NT2/D1 (cell line): ENCODE measurements around the gene CREB5.

ENCODE experiments used
- DNase-seq: peaks from one replicate; pipeline ENCODE4 v3.0.0-alpha.2; 2011; ENCODE audit warnings: low read depth, low spot score
- H3K27me3 ChIP-seq: 2 replicates; pipeline ENCODE4 v1.6.0; 2011; ENCODE audit warnings: mild to moderate bottlenecking; ENCODE audit not compliant: insufficient read length, insufficient read depth
- H3K36me3 ChIP-seq: 2 replicates; pipeline ENCODE4 v1.6.1; 2011; ENCODE audit warnings: mild to moderate bottlenecking, low read length, mixed read lengths; ENCODE audit not compliant: insufficient read depth, insufficient read length
- H3K4me1 ChIP-seq: 2 replicates; pipeline ENCODE4 v1.5.1; 2011; ENCODE audit not compliant: insufficient read depth, insufficient read length
- H3K4me3 ChIP-seq: 2 replicates; pipeline ENCODE4 v1.5.1; 2011; ENCODE audit warnings: low read depth; ENCODE audit not compliant: insufficient read length
- H3K9ac ChIP-seq: 2 replicates; pipeline ENCODE4 v1.6.0; 2011; ENCODE audit warnings: low read depth; ENCODE audit not compliant: insufficient read length
- H3K9me3 ChIP-seq: 2 replicates; pipeline ENCODE4 v1.5.1; 2011; ENCODE audit warnings: mild to moderate bottlenecking, low read length; ENCODE audit not compliant: insufficient read depth
- SUZ12 ChIP-seq: IDR thresholded peaks from 2 replicates; pipeline ENCODE4 v1.6.1; 2011; ENCODE audit not compliant: insufficient read length, insufficient read depth; ENCODE audit errors: extremely low read depth
- YY1 ChIP-seq: IDR thresholded peaks from 2 replicates; pipeline ENCODE4 v1.6.1; 2011; ENCODE audit not compliant: insufficient read length, insufficient read depth
- ZNF274 ChIP-seq: IDR thresholded peaks from 2 replicates; pipeline ENCODE4 v1.6.1; 2011; ENCODE audit warnings: mild to moderate bottlenecking, low read depth, low read length

CREB5 gene

DNA sequence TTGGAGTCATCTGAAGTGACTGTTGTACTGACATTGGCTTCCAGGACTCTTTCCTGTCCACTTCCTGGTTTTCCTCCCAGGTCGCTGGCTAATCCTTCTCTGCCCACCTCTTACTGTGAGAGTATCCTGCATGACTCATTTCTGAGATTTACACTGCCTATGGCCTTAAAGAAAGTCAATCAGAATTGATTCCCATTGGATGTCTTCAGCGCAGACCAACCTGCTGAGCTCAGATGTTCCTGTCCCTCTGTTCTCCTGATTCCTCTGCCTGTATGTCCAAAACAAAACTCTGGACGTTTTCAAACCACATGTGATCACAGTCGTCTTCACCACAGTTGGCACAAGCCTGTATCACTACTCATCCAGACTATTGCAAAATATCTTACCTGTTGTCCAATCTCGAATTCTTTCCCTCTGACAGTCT lies 262.1 kb downstream of the CREB5 start:
- no peak for DNase-seq
- no peak overlapping the region for H3K4me3 ChIP-seq

DNA sequence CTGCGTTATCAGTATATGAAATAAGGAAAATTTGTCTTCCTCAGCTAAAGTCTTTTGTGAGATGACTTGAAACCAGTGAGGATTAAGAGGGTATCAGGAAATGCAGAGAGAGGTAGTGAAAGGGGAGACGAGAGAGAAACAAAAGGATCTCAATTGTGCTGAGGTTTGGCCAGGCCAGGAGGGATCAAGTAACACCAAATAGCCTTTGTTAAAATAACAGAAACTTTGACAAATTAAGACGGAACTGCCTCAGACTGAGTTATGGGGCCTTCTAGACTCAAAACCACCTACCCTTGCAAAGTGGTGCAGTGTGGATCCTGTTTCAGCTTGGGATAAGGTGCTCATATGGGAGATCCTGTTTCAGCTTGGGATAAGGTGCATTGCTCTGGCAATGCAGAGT lies 263.1 kb downstream of the CREB5 start:
- H3K9me3 ChIP-seq, result no peaks in the 10 kb centered on the region
- H3K4me3 ChIP-seq, result no peak overlapping the region
- no peaks in the 10 kb centered on the region for H3K4me1 ChIP-seq
- H3K27me3 ChIP-seq, result no peaks in the 10 kb centered on the region
- no peaks in the 10 kb centered on the region for H3K36me3 ChIP-seq
- H3K9ac ChIP-seq, result no peak overlapping the region
- peak; percentile 54 for DNase-seq
- TF ChIP-seq YY1 (no peak), ZNF274 (no peak), SUZ12 (no peak)

More for the DNA sequence above, 262.1 kb downstream of the CREB5 start:
- Histone ChIP-seq H3K9ac (no peak overlapping the region), H3K9me3 (no peaks in the 10 kb centered on the region), H3K4me1 (no peaks in the 10 kb centered on the region), H3K36me3 (no peaks in the 10 kb centered on the region), H3K27me3 (no peaks in the 10 kb centered on the region)
- TF ChIP-seq YY1 (no peak), ZNF274 (no peak), SUZ12 (no peak)

DNA sequence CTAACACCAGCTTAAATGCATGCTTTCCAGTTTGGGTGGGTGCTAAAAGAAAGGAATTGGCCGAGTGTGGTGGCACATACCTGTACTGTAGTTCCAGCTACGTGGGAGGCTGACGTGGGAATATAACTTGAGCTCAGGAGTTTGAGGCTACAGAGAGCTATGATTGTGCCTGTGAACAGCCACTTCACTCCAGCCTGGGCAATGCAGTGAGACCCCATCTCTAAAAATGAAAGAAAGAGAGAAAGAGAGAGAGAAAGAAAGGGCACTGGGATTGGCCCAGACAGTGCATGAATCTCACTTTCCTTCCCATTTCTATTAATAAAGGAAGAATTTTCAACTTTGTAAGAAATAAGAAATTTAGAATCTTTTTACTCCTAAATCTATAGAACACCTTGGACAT lies 265.4 kb downstream of the CREB5 start:
- H3K27me3 ChIP-seq, result no peaks in the 10 kb centered on the region
- no peak overlapping the region for H3K4me3 ChIP-seq

DNA sequence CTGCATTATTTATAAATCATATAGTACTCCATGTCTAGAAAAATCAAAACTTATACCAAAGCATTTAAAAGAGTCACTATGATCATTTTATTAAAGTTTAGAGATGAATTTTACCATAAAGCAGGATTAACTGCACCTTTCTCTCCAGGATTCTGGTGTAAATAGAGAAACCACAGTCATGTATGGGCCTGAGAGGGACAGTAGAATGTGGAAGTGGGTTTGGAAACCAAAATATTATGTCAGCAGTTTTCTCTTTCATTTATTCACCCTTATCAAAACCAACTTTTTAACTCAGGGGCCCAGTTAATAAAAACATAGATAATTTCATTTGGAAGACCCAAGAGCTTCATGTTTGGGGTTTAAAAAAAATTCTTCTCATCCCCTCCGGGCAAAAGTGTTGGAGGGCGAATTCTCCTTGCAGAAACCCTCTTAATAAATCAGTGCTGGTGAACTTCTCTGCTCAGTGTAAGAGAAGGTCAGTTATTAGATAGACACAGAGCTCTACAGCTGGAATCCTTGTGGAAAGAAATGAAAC lies 266.2 kb downstream of the CREB5 start:
- no peak for DNase-seq
- no peaks in the 10 kb centered on the region for H3K36me3 ChIP-seq
- H3K4me3 ChIP-seq, result no peak overlapping the region
- H3K27me3 ChIP-seq, result no peaks in the 10 kb centered on the region
- H3K4me1 ChIP-seq, result peaks cover 3% of the 10 kb centered on the region
- no peak overlapping the region for H3K9ac ChIP-seq
- no peaks in the 10 kb centered on the region for H3K9me3 ChIP-seq
- TF ChIP-seq ZNF274 (no peak), YY1 (no peak), SUZ12 (no peak)

More for the DNA sequence above, 265.4 kb downstream of the CREB5 start:
- no peaks in the 10 kb centered on the region for H3K36me3 ChIP-seq
- TF ChIP-seq SUZ12 (no peak), ZNF274 (no peak)
- no peak overlapping the region for H3K9ac ChIP-seq
- H3K9me3 ChIP-seq, result no peaks in the 10 kb centered on the region
- DNase-seq, result no peak
- peaks cover 3% of the 10 kb centered on the region for H3K4me1 ChIP-seq

DNA sequence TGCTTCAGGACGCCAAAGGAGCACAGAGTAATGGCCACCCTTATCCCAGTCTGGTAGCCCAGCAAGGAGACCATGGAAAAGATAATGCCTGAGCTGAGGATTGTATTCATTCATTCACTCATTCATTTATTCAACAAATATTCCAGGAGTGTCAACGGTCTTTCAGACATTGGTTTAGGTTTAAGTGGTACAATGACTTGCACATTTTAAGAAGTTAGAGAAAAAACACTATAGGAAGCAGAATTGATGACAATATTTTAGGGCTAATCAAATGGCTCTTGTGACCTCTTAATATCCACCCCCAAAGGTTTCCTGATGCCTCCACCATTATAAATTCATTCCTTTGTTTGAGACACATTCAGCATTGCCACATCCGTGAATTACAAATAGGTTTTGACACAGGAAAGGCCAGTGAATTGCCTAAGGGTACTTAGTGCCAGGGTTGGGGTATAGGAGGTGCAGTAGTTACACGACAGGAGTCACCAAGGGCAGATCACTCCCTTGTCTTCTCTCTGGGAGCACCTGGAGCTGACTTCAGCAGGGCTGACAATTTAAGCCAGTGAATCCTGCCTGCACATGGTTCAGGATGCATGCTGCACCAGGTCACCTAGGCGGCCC lies 269.5 kb downstream of the CREB5 start:
- Histone ChIP-seq H3K27me3 (no peaks in the 10 kb centered on the region), H3K36me3 (no peaks in the 10 kb centered on the region), H3K9me3 (no peaks in the 10 kb centered on the region), H3K9ac (no peak overlapping the region), H3K4me3 (no peak overlapping the region), H3K4me1 (peaks cover 9% of the 10 kb centered on the region)
- TF ChIP-seq SUZ12 (no peak), YY1 (no peak), ZNF274 (no peak)
- no peak for DNase-seq

DNA sequence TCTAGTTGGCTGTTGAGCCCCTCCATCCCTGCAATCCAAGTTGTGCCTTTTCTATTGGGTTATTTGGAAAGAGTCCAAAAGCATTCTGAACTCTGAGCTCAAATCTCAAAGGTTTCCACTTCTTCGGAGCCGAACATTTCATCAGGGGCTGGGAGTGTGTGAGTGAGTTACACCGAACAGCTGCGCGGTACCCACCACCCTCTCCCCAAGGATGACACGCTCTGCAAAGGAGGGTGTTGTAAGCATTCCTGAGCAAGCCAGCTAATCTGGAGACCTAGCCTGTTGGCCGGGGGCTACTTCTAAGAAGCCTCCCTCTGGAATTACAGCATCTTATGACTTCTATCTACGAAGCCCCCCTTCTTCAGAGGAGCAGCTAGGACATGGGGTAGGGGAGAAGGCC lies 270.5 kb downstream of the CREB5 start:
- TF ChIP-seq ZNF274, result no peak
- TF ChIP-seq SUZ12, result no peak
- TF ChIP-seq YY1, result no peak
- no peaks in the 10 kb centered on the region for H3K27me3 ChIP-seq
- no peak overlapping the region for H3K4me3 ChIP-seq
- no peaks in the 10 kb centered on the region for H3K9me3 ChIP-seq
- H3K4me1 ChIP-seq, result peaks cover 9% of the 10 kb centered on the region
- no peak overlapping the region for H3K9ac ChIP-seq
- H3K36me3 ChIP-seq, result no peaks in the 10 kb centered on the region
- DNase-seq, result no peak

DNA sequence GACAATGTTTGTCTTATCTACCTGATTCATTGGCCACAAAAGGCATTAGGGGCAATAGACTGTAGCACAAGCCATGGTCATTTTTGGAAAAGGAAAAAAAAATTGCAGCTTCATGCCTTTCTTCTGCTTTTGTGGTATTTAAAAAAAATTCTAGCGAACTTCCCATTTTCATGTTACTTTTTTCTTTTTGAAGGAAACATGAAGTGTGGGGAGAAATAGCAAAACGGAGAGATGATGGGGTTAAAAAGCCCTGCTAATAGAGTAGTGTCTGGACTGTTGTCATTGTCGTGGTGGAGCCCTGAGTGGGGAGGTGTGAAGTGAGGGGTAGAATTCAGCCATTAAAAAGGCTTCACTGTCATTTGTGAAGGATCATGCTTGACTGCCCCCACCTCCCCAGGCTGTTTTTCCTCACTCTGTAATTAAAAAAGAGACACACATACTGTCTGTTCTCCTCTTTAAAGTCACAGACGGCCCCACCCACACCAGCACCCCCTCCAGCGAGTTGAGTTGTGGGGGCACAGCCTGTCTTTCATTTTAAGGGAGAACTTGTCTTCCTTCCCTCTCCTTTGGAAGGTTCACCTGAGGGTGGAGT lies 272.4 kb downstream of the CREB5 start:
- H3K4me1 ChIP-seq, result peaks cover 9% of the 10 kb centered on the region
- H3K36me3 ChIP-seq, result peaks cover 1% of the 10 kb centered on the region
- no peak for TF ChIP-seq ZNF274
- no peak for TF ChIP-seq YY1
- TF ChIP-seq SUZ12, result no peak
- H3K9ac ChIP-seq, result peak overlapping the region; percentile 54
- no peak for DNase-seq
- no peaks in the 10 kb centered on the region for H3K27me3 ChIP-seq
- H3K9me3 ChIP-seq, result no peaks in the 10 kb centered on the region
- no peak overlapping the region for H3K4me3 ChIP-seq
